Ishikawa (cell line): ENCODE data around the gene OR52N4.

Experiments
- CEBPB ChIP-seq: IDR thresholded peaks from 2 replicates; pipeline ENCODE4 v1.6.1; 2012
- CREB1 ChIP-seq: IDR thresholded peaks from 2 replicates; pipeline ENCODE4 v1.6.1; 2012; ENCODE audit warnings: low read depth
- EP300 ChIP-seq: IDR thresholded peaks from 2 replicates; pipeline ENCODE4 v1.6.1; 2012; ENCODE audit warnings: borderline replicate concordance
- MAX ChIP-seq: IDR thresholded peaks from 2 replicates; pipeline ENCODE4 v1.6.1; 2012
- RAD21 ChIP-seq: IDR thresholded peaks from 2 replicates; pipeline ENCODE4 v1.6.1; 2012; ENCODE audit warnings: low read depth
- REST ChIP-seq: IDR thresholded peaks from 2 replicates; pipeline ENCODE4 v1.6.1; 2012; ENCODE audit warnings: low read depth, mild to moderate bottlenecking
- YY1 ChIP-seq: IDR thresholded peaks from 2 replicates; pipeline ENCODE4 v1.6.1; 2012; ENCODE audit warnings: low read depth
- ZBTB7A ChIP-seq: IDR thresholded peaks from 2 replicates; pipeline ENCODE4 v1.6.1; 2012; ENCODE audit warnings: low read depth

- TF ChIP-seq ZBTB7A (no peak), EP300 (no peak), CEBPB (no peak), RAD21 (no peak), YY1 (no peak), REST (no peak), CREB1 (no peak), MAX (no peak)
Observed at GRCh38 chr11:5767056-5767455, 13.0 kb downstream of the OR52N4 start.
